SU-DHL-6 (cell line): Measurements from ENCODE around the gene MAP3K1.

Experiments
- CTCF ChIP-seq: fragments of 200-600 bp; sonication (generic); IDR thresholded peaks from one replicate; pipeline ENCODE4 v1.5.1; 2017; ENCODE audit warnings: antibody characterized with exemption, mild to moderate bottlenecking, low read length, moderate library complexity; ENCODE audit not compliant: insufficient read depth, poor library complexity, severe bottlenecking
- EZH2phosphoT487 ChIP-seq: fragments of 200-600 bp; sonication (generic), shearing (Covaris generic); conservative IDR thresholded peaks from 2 replicates; pipeline ENCODE4 v1.6.1; 2018; ENCODE audit warnings: mild to moderate bottlenecking, antibody characterized with exemption, low read length, moderate library complexity, mixed read lengths

GRCh38 chr5:56856541-56857178, 41.3 kb downstream of the MAP3K1 start:
- TF ChIP-seq CTCF (no peak), EZH2phosphoT487 (no peak)
